GM12892 (cell line): ENCODE measurements around the gene GALM.

Experiments used
- POLR2A ChIP-seq: IDR thresholded peaks from 2 replicates; pipeline ENCODE4 v1.6.1; 2011; ENCODE audit warnings: low read depth, low read length, control low read depth
- POLR2AphosphoS5 ChIP-seq: IDR thresholded peaks from 2 replicates; pipeline ENCODE4 v1.6.1; 2011; ENCODE audit warnings: low read depth, low read length, control low read depth

GRCh38 chr2:38744399-38744780, 78.5 kb downstream of the GALM start:
- no peak for TF ChIP-seq POLR2AphosphoS5
- TF ChIP-seq POLR2A: no peak
